ENCODE results near the gene OR5H1. TPM values are rescaled to one million over a fixed set of nuclear protein-coding genes. Genes with fewer than 3 reads are reported as not detected.

The OR5H1 gene
- polyA plus RNA-seq, 1 experiment = not detected

DNA sequence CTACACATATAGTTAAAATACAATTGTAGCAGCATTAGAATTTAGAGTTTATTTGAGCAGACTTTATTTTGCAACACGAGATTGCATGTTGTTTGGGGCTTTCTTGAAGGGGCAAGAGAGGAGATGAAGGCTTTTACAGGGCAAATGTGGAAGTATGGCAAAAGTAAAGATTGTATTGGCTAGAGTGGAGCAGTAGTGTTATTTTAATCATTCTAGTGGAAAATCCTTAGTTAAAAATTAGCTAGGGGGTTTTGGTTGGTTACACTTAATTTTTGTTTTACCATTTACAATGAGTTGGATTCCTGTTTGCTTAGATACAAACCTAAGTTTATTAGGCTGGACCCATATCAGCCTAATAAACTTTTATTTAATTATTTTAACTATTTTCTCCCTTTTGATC is 40.5 kb downstream of the OR5H1 start:
- Histone ChIP-seq H3K4me3 (ENCODE audit: low read depth, low read length) (no peak overlapping the region), H3K27me3 (ENCODE audit: control insufficient read depth, insufficient read depth, low read length) (no peaks in the 10 kb centered on the region), H3K36me3 (ENCODE audit: control insufficient read depth, insufficient read depth, low read length) (no peaks in the 10 kb centered on the region)
- DNase-seq (ENCODE audit: low read depth) = no peak
- TF ChIP-seq, protein P1, sequence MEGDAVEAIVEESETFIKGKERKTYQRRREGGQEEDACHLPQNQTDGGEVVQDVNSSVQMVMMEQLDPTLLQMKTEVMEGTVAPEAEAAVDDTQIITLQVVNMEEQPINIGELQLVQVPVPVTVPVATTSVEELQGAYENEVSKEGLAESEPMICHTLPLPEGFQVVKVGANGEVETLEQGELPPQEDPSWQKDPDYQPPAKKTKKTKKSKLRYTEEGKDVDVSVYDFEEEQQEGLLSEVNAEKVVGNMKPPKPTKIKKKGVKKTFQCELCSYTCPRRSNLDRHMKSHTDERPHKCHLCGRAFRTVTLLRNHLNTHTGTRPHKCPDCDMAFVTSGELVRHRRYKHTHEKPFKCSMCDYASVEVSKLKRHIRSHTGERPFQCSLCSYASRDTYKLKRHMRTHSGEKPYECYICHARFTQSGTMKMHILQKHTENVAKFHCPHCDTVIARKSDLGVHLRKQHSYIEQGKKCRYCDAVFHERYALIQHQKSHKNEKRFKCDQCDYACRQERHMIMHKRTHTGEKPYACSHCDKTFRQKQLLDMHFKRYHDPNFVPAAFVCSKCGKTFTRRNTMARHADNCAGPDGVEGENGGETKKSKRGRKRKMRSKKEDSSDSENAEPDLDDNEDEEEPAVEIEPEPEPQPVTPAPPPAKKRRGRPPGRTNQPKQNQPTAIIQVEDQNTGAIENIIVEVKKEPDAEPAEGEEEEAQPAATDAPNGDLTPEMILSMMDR (IDR thresholded peaks at IDR 0.05; ENCODE audit: insufficient read depth, low read depth, low read length) = no peak
- ChIA-PET CTCF (no interaction called here), POLR2A (no interaction called here)

DNA sequence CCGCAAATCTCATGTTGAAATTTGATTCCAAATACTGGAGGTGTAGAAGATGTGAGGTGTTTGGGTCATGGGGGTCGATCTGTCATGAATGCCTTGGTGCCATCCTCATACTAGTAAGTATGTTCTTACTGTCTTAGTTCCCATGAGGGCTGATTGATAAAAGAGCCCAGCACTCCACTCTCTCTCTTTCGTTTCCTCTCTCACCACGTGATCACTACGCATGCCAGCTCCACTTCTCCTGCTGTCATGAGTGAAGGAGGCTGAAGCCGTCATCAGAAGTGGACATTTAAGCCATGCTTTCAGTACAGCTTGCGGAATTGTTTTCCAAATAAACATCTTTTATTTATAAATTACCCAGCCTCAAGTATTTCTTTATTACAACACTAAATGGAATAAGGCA is 42.1 kb downstream of the OR5H1 start:
- H3K36me3 ChIP-seq (ENCODE audit: control insufficient read depth, insufficient read depth, low read length) = no peaks in the 10 kb centered on the region
- TF ChIP-seq, protein P1 (IDR thresholded peaks at IDR 0.05; ENCODE audit: insufficient read depth, low read depth, low read length) = no peak
- H3K27me3 ChIP-seq (ENCODE audit: control insufficient read depth, insufficient read depth, low read length) = no peaks in the 10 kb centered on the region
- no peak for DNase-seq (ENCODE audit: low read depth)
- ChIA-PET CTCF (interaction anchor here (0.6 kb wide), 1 partner anchor 9 kb away, joined by 3 read pairs; no protein-coding TSS in a partner anchor), POLR2A (no interaction called here)
- H3K4me3 ChIP-seq (ENCODE audit: low read depth, low read length) = no peak overlapping the region

DNA sequence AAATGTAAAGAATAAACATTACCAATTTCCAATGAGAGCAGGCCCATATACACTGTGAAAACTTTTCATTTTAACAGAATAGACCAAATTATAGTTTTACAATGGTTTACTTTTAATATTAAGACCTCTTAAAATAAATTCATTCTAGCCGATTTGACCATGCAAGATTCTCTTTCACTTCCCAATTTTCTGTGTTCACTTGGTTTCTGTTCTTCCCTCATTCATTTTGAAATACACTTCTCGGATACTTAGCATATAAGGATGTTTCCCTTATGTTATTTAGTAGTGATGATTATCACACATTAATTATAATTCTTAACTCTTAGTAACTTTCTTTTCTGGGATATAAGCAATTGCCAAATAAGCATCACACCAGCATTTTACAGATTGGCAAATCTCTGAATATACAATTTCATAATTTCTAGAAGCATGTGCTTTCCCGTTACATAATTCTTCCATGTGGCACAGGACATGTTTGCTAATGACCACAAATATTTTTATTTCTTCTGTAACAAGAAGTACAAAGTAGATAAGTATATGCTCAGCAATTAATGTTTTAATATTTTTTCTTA is 49.9 kb downstream of the OR5H1 start:
- DNase-seq (ENCODE audit: low read depth) = no peak
- CTCF ChIA-PET = no interaction called here

DNA sequence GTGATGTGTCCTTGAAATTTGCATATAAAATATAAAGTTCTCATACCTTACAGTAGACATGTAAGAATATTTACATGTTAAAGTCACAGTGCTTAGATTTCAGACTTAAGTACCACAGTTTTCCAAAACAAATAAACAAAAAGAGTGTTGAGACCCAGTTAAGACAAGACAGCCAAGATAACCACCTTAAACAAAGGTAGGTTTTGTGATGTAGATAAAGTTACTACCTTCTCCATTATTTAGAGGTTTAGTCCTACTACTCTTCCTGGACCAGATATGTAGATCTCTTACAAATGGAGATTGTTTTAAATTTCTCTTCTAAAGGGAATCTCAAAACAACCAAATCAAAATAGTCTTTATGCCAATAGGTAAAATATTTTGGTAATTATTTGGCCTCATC is 51.7 kb downstream of the OR5H1 start:
- Histone ChIP-seq H3K36me3 (ENCODE audit: control insufficient read depth, insufficient read depth, low read length) (no peaks in the 10 kb centered on the region), H3K4me3 (ENCODE audit: low read depth, low read length) (no peak overlapping the region), H3K27me3 (ENCODE audit: control insufficient read depth, insufficient read depth, low read length) (no peaks in the 10 kb centered on the region)
- DNase-seq (ENCODE audit: low read depth) = no peak
- CTCF ChIA-PET = interaction anchor here (0.8 kb wide), 1 partner anchor 10 kb away, joined by 3 read pairs; no protein-coding TSS in a partner anchor
- POLR2A ChIA-PET = no interaction called here
- TF ChIP-seq, protein P1 (IDR thresholded peaks at IDR 0.05; ENCODE audit: insufficient read depth, low read depth, low read length) = no peak

More for the DNA sequence above, 49.9 kb downstream of the OR5H1 start:
- no peaks in the 10 kb centered on the region for H3K36me3 ChIP-seq (ENCODE audit: control insufficient read depth, insufficient read depth, low read length)
- POLR2A ChIA-PET = no interaction called here
- TF ChIP-seq, protein P1 (IDR thresholded peaks at IDR 0.05; ENCODE audit: insufficient read depth, low read depth, low read length) = no peak
- H3K4me3 ChIP-seq (ENCODE audit: low read depth, low read length) = no peak overlapping the region
- no peaks in the 10 kb centered on the region for H3K27me3 ChIP-seq (ENCODE audit: control insufficient read depth, insufficient read depth, low read length)

DNA sequence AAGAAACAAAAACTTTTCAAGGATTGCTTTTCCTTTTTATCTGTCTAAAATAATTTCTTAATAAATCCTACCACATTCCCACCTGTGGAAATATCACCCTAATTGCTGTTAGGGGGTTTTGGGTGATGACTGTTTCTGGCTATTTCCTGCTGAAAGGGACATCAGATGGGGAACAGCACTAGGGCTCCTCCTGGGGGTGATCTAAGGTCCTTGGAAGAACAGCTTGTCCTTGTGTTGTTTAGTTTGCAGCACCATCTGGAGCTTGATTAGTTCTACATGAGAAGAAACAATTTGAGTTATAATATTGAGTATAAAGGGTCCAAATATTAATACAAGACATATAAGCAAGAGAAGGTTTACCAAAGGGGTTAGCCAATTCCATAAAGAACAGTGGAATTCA is 54.7 kb downstream of the OR5H1 start:
- ChIA-PET CTCF (no interaction called here), POLR2A (no interaction called here)
- TF ChIP-seq, protein P1 (IDR thresholded peaks at IDR 0.05; ENCODE audit: insufficient read depth, low read depth, low read length) = no peak
- Histone ChIP-seq H3K27me3 (ENCODE audit: control insufficient read depth, insufficient read depth, low read length) (no peaks in the 10 kb centered on the region), H3K36me3 (ENCODE audit: control insufficient read depth, insufficient read depth, low read length) (no peaks in the 10 kb centered on the region), H3K4me3 (ENCODE audit: low read depth, low read length) (no peak overlapping the region)
- no peak for DNase-seq (ENCODE audit: low read depth)

Other genes with a start within 250 kb of the OR5H1 start
- gene RIOX2, start 158.3 kb upstream of the OR5H1 start, polyA plus RNA-seq (2011; rRNA removed) = 19.6 and 24.2 TPM in 2 replicates
- gene GABRR3, start 95.4 kb upstream of the OR5H1 start, polyA plus RNA-seq (2011; rRNA removed) = not detected in 2 replicates
- gene OR5AC2, start 43.5 kb upstream of the OR5H1 start, polyA plus RNA-seq (2011; rRNA removed) = not detected in 2 replicates
- not detected in 2 replicates for gene OR5H14, start 16.8 kb downstream of the OR5H1 start, polyA plus RNA-seq (2011; rRNA removed)
- not detected in 2 replicates for gene OR5H15, start 36.0 kb downstream of the OR5H1 start, polyA plus RNA-seq (2011; rRNA removed)
- gene OR5H6, start 133.5 kb downstream of the OR5H1 start, polyA plus RNA-seq (2011; rRNA removed) = not detected in 2 replicates
- not detected in 2 replicates for gene OR5H2, start 151.8 kb downstream of the OR5H1 start, polyA plus RNA-seq (2011; rRNA removed)
- gene OR5K4, start 223.1 kb downstream of the OR5H1 start, polyA plus RNA-seq (2011; rRNA removed) = not detected in 2 replicates